Stimulated activated naive B cell treated with anti-CD40 and anti-IgM and Interleukin-4, amounts not matched to agents 10 μg/mL and 1 μg/mL and 100 μg/mL, for 72 hours (primary cell): ENCODE measurements around the gene BRI3.

ENCODE experiments used
- ATAC-seq, 2 donors: fragments of 150-1000 bp; cut with Tn5 transposase; replicated peaks; 2 replicates each; pipeline ENCODE4 v1.10.0; 2021; ENCODE audit warnings: moderate library complexity in 1 of 2
- DNase-seq: peaks from one replicate; pipeline ENCODE4 v3.0.0; 2021
- H3K27ac Mint-ChIP-seq: one replicate; pipeline ENCODE4 v1.8.0; 2022; ENCODE audit warnings: mild to moderate bottlenecking, mixed read lengths
- H3K27me3 Mint-ChIP-seq, 2 donors: one replicate each; pipeline ENCODE4 v1.8.0; 2022; ENCODE audit warnings: mixed read lengths in 2 of 2
- H3K36me3 Mint-ChIP-seq, 2 donors: one replicate each; pipeline ENCODE4 v1.8.0; 2022; ENCODE audit warnings: mixed read lengths in 2 of 2, mild to moderate bottlenecking in 1 of 2
- H3K4me1 Mint-ChIP-seq, 2 donors: one replicate each; pipeline ENCODE4 v1.8.0; 2022; ENCODE audit warnings: mixed read lengths in 2 of 2, mild to moderate bottlenecking in 1 of 2
- H3K4me3 Mint-ChIP-seq, 2 donors: one replicate each; pipeline ENCODE4 v1.8.0; 2022; ENCODE audit warnings: mild to moderate bottlenecking in 2 of 2, mixed read lengths in 2 of 2, moderate library complexity in 1 of 2
- H3K9me3 Mint-ChIP-seq, 2 donors: one replicate each; pipeline ENCODE4 v1.8.0; 2022; ENCODE audit warnings: mixed read lengths in 2 of 2, mild to moderate bottlenecking in 1 of 2

BRI3 gene

DNA sequence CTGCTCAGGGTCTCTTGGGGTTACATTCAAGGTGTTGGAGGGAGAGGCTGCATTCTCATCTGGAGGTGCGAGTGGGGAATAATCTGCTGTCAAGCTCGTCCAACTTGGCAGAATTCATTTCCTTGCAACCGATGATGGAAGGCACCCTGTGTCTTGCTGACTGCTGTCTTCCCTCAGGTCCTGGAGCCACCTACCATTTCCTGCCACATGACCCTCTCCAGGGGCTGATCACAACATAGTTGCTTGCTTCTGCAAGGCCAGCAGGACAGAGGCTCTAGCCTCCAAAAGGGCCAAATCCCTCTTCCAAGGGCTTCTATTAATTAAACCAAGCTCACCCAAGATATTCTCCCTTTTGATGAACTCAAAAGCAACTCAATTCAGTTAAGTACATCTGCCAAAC lies 14.2 kb upstream of the BRI3 start:
- ATAC-seq (no peak), DNase-seq (no peak)
- Mint-ChIP-seq H3K4me1 (peaks cover 2 to 5% of the 10 kb centered on the region in 2 donors), H3K9me3 (no peaks in the 10 kb centered on the region), H3K4me3 (no peak overlapping the region), H3K27ac (no peak overlapping the region), H3K36me3 (peaks cover 12 to 28% of the 10 kb centered on the region in 2 donors), H3K27me3 (no peaks in the 10 kb centered on the region)

DNA sequence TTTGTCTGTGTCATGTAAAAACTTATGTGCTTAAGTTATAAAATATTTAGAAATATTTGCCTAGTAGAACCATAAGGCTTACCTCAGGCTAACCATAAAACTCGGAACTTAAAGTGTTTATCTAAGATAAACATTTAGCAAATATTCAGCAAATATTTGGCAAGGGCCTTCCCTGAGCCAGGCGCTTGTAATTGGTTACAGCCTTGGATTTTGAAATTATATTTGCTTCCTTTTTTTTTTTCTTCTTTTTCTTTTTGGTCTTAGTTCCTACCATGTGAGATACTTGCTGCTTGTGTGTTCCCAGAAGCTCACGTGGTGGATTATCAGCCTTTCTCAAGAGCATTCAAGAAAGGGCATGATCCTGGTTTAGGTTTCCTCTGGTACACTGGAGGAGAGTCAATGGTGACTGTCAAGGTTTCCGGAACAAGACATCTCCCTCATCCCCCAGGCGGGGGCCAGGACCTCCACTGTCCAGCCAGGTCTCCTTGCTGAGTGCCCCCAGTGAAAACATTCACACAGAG lies 5.2 kb upstream of the BRI3 start:
- DNase-seq (no peak), ATAC-seq (no peak)
- H3K27ac Mint-ChIP-seq = no peak overlapping the region
- H3K4me3 Mint-ChIP-seq = no peak overlapping the region
- H3K27me3 Mint-ChIP-seq = no peaks in the 10 kb centered on the region
- no peaks in the 10 kb centered on the region for H3K9me3 Mint-ChIP-seq
- H3K4me1 Mint-ChIP-seq = peaks cover 3 to 5% of the 10 kb centered on the region in 2 donors
- H3K36me3 Mint-ChIP-seq = no peaks in the 10 kb centered on the region

DNA sequence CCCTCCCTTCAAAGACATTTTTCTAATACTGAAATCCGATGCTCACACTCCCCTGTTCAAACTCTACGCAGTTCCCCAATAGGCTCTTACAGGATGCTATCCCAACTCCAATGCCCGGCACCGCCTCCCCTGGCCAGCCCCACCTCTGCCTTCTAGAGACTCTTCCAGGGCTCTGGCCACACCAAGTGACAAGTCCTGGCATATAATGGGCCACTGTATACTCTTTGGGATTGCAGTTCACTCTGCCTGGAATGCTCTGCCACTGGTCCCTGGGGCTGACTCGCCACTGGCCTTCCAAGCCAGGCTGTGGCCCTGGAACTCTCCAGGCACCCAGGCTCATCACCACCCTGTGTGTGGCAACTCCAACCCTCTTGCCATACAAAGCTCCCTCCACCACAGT lies 3.1 kb upstream of the BRI3 start:
- Mint-ChIP-seq H3K4me1 (peaks cover 13 to 20% of the 10 kb centered on the region in 2 donors), H3K27me3 (no peaks in the 10 kb centered on the region), H3K27ac (no peak overlapping the region), H3K4me3 (no peak overlapping the region), H3K9me3 (no peaks in the 10 kb centered on the region), H3K36me3 (peaks cover 7 to 14% of the 10 kb centered on the region in 2 donors)
- DNase-seq = no peak
- no peak for ATAC-seq

DNA sequence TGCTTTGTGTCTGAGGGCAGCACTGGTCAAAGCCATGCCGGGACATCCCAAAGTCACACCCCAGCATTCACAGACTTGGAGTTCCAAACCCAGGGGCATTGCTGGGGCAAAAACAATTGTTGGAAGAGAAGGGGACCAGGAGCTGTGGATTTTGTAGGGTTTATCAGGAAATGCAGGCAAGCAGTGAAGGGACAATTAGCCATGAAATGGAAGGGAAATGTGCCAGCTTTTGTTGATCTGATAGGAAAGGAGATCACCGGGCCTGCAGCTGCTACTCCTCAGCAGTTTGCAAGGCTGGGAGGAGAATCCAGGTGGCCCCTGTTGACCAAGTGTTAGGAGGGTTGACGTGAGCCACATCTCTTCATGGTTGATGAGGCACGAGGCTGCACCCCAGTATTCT lies 2.5 kb upstream of the BRI3 start:
- DNase-seq (no peak), ATAC-seq (no peak)
- Mint-ChIP-seq H3K9me3 (no peaks in the 10 kb centered on the region), H3K4me1 (peaks cover 16 to 22% of the 10 kb centered on the region in 2 donors), H3K36me3 (peaks cover 7 to 17% of the 10 kb centered on the region in 2 donors), H3K4me3 (no peak overlapping the region), H3K27ac (no peak overlapping the region), H3K27me3 (no peaks in the 10 kb centered on the region)

DNA sequence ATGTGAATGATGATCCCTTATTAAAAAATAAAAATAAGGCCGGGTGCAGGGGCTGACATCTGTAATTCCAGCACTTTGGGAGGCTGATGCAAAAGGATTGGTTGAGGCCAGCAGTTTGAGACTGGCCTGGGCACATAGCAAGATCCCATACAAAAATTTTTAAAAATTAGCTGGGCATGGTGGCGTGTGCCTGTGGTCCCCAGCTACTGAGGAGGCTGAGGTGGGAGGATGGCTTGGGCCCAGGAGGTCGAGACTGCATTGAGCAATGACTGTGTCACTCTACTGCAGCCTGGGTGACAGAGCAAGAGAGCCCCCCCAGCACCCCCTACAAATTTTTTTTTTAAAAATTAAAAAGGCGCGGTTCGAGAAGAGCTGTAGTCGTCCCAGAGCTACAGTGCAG lies 1.2 kb upstream of the BRI3 start:
- ATAC-seq = no peak
- no peaks in the 10 kb centered on the region for H3K27me3 Mint-ChIP-seq
- H3K27ac Mint-ChIP-seq = no peak overlapping the region
- peaks cover 27 to 33% of the 10 kb centered on the region in 2 donors for H3K4me1 Mint-ChIP-seq
- DNase-seq = no peak
- H3K4me3 Mint-ChIP-seq = peak overlapping the region; percentile 84 to 87
- peaks cover 15 to 30% of the 10 kb centered on the region in 2 donors for H3K36me3 Mint-ChIP-seq
- H3K9me3 Mint-ChIP-seq = no peaks in the 10 kb centered on the region

DNA sequence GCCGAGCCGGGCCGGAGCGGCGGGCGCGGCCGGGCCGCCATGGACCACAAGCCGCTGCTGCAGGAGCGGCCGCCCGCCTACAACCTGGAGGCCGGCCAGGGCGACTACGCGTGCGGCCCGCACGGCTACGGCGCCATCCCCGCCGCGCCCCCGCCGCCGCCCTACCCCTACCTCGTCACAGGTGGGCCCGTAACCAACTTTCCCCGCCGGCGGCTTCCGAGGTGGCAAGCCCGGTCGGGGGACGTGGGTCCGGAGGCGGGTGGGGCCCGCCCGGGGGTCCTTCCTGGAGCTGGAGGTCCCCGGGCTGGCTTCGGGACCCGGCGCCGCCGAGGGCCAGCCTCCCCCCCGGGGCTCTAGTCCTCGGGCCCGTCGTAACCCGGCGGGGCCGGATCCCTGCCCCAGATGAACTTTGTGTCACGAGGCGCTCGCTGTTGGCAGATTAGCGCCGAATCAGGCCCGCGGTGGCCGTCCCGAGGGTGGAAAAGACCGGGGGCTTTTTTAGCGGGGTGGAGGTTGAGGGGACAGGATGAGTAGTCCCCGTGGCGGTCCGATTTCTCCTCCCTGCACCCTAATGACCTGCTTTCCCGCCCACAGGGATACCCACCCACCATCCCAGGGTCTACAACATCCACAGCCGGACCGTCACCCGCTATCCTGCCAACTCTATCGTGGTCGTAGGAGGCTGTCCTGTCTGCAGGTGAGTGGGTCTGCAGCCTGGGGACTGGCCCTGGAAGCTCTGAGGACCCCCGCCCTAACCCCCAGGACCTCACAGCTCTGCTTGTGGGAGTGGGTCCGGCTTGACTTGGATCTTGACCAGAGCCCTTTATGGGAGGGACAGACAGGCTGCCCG lies 496 bp downstream of the BRI3 start:
- H3K9me3 Mint-ChIP-seq = no peaks in the 10 kb centered on the region
- peaks cover 27 to 40% of the 10 kb centered on the region in 2 donors for H3K4me1 Mint-ChIP-seq
- peaks cover 19 to 33% of the 10 kb centered on the region in 2 donors for H3K36me3 Mint-ChIP-seq
- peak; percentile 53 to 58 for ATAC-seq
- peak overlapping the region; percentile 82 to 83 for H3K4me3 Mint-ChIP-seq
- H3K27ac Mint-ChIP-seq = peak overlapping the region; percentile 92
- H3K27me3 Mint-ChIP-seq = no peaks in the 10 kb centered on the region
- DNase-seq = peak; percentile 30

DNA sequence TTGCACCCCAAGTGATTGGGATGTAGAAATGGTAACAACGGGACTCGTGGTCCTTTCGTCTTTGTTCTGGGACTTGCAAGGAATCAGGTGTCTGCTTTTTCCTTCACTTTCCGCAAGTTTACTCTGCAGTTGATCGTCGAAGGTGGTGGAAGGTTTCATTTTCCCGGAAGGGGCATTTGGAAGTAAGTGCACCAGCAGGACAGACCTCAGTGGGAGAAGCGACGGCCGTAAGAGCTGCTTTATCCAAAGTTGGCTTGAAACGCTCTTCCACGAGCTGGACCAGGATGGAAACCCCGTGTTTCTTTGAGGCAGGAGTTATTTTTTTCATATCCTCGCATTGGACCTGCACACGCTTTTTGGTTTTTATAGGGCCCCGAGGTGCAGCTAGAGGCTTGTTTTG lies 1.2 kb downstream of the BRI3 start:
- Mint-ChIP-seq H3K4me1 (peaks cover 27 to 47% of the 10 kb centered on the region in 2 donors), H3K4me3 (peak overlapping the region; percentile 82 to 83), H3K27ac (peak overlapping the region; percentile 92), H3K36me3 (peaks cover 20 to 39% of the 10 kb centered on the region in 2 donors), H3K27me3 (no peaks in the 10 kb centered on the region), H3K9me3 (no peaks in the 10 kb centered on the region)
- ATAC-seq (no peak), DNase-seq (no peak)

DNA sequence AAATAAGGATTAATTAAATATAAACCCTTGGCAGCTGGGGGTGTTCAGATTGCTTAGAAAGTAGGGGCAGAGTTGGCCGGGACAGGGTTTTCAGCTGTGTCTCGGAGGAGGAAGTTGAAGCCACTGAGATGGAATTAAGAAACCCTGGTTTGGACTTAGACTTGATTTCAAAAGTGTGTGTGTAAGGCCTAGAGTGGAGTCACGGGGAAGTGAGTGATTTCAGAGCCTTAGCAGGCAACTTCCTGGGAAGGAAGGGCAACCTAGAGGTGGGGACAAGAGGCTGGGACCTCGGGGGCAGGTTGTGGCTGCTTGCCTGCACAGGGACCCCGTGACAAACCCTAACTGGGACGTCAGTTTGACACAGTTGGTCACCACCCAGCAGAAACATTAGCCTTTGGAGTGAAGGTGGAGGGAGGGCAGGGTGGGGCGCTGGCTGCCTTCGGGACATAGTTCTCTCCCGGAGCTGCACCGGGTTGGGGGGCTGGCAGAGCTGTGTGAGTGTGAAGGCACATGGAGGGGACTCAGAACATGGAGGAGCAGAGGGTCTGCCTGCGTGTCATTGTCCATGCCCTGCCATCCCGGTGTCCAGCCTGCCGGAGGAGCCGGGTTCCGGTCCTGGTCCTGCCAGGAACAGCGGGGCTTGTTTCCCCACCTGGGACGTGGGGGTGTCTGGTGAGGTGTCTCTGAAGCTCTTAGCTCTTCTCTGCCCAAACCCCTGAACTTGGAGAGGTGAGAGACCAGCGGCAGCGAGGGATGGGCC lies 1.8 kb downstream of the BRI3 start:
- no peak for DNase-seq
- Mint-ChIP-seq H3K27ac (peak overlapping the region; percentile 63), H3K27me3 (no peaks in the 10 kb centered on the region), H3K4me3 (peak overlapping the region; percentile 82 to 83), H3K4me1 (peaks cover 27 to 49% of the 10 kb centered on the region in 2 donors), H3K36me3 (peaks cover 20 to 39% of the 10 kb centered on the region in 2 donors), H3K9me3 (no peaks in the 10 kb centered on the region)
- no peak for ATAC-seq

DNA sequence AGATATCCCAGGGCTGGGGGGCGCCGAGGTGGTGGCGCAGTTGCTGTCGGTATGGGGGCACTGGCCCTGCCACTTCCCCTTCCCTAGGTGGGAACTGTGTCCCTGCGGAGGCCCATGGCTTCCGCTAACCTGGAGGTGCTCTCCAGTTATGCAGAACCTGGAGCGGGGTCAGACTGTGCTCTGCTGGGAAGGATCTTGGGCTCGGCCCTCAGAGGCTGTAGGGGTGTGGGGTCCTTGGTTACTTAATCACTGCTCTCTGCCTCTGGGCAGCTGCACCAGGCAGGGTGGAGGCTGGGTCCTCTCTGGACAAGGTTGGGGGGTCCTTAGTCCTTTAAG lies 2.4 kb downstream of the BRI3 start:
- Mint-ChIP-seq H3K4me3 (peak overlapping the region; percentile 68 to 82), H3K9me3 (no peaks in the 10 kb centered on the region), H3K36me3 (peaks cover 20 to 43% of the 10 kb centered on the region in 2 donors), H3K27me3 (no peaks in the 10 kb centered on the region), H3K27ac (no peak overlapping the region), H3K4me1 (peaks cover 27 to 55% of the 10 kb centered on the region in 2 donors)
- no peak for DNase-seq
- no peak for ATAC-seq

DNA sequence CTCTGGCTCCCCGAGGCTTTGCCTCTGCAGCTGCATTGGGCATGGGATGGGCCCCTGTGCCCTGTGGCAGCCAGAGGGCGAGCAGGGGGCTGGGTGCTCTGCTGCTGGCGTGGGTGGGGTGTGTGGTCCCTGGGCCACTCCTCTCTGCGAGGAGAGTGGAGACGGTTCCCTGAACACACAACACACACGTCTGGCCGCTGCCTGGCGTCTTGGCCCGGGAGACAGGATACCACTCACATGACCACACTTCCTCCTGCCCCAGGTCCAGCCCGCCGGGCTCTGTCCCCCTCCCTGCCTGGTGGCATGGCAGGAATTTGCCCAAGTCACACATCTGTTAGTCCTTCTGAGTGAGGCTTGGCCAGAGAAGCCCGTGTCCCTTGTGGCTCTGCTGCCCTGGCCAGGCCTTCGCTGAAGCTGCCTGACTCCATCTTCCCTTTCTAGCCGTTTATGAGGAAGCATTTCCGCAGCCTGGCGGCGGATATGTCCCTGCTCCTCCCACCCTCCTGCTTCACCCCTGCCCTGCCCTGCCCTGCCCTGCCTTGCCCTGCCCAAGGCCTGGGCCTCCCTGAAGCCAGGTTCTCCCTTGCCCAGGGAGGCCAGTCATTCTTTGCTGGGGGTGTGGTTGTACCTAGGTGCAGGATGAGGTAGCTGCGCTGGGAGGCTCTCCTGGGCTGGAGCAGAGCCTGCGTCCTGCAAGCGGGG lies 3.0 kb downstream of the BRI3 start:
- DNase-seq (no peak), ATAC-seq (no peak)
- Mint-ChIP-seq H3K4me3 (peak overlapping the region; percentile 68 to 82), H3K9me3 (no peaks in the 10 kb centered on the region), H3K4me1 (peaks cover 28 to 59% of the 10 kb centered on the region in 2 donors), H3K27me3 (no peaks in the 10 kb centered on the region), H3K36me3 (peaks cover 20 to 43% of the 10 kb centered on the region in 2 donors), H3K27ac (peak overlapping the region; percentile 67)

DNA sequence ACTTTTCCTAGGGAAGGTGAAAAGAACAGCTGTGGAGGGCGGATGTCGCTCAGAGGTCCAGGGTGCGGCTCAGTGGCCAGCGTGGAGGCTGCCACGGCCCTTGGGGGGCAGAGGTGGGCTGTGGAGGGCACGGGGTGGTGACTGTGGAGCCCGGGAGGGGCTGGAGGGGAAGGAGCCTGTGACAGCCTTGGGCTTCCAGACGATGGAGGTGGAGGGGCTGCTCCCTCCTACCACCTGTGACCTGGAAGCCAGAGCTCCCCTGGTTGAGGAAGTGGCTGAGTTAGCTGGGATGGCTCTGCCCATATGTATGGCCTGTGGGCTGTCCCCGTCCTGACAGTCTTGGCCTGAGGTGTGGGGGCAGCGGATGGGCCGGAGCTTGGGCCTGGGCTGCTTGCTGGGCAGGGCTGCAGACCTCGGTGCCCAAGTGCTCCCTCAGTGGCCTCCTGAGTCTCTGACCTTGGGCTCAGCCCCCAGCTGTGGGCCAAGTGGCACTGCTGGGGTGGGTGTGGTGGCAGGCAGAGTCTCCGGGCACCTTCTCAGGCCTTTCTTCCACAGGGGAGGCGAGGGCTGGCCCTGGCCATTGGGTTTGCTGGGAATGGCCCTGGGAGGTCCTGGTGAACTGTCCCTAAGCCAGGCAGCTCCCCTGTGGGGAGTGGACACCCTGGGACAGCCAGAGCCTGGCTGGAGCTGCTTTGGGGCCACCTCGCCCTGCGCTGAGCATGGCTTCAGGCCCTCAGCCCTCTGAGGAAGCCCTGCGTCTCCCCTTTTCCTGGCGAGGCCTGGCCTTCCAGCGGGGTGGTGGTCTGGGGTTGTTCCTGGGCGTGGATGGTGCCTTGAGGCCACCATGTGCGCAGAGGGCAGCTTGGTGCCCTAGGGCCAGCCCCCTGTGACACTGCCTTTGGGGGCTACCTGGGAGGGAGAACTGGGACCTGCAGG lies 3.9 kb downstream of the BRI3 start:
- no peak for ATAC-seq
- H3K4me1 Mint-ChIP-seq = peaks cover 29 to 61% of the 10 kb centered on the region in 2 donors
- peak overlapping the region; percentile 67 for H3K27ac Mint-ChIP-seq
- peak overlapping the region in 1 of 2 donors; percentile 82 for H3K4me3 Mint-ChIP-seq
- H3K27me3 Mint-ChIP-seq = no peaks in the 10 kb centered on the region
- DNase-seq = no peak
- H3K9me3 Mint-ChIP-seq = no peaks in the 10 kb centered on the region
- peaks cover 20 to 43% of the 10 kb centered on the region in 2 donors for H3K36me3 Mint-ChIP-seq

DNA sequence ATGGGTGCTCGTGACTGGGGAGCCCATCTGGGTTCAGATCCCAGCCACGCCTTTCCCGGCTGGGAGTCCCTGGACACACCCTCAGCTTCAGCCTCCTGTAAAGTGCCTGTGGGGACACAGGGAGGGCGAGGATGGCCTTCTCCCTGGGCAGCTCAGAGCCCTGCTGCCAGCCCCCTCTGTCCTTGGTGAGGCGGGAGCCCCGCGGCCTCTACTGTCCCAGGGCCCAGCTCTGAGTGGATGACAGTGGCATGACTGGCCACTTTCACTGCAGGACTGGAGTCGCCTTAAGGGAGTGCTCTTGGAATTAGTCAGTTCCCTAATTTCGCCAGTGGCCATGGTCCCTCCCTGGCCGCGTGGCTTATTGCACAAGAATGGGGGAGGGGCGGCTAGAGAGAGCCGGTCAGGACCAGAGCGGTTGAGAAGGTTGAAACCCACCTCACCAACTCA lies 4.6 kb downstream of the BRI3 start:
- ATAC-seq (no peak), DNase-seq (no peak)
- no peak overlapping the region for H3K27ac Mint-ChIP-seq
- no peaks in the 10 kb centered on the region for H3K27me3 Mint-ChIP-seq
- no peaks in the 10 kb centered on the region for H3K9me3 Mint-ChIP-seq
- no peak overlapping the region for H3K4me3 Mint-ChIP-seq
- H3K36me3 Mint-ChIP-seq = peaks cover 20 to 43% of the 10 kb centered on the region in 2 donors
- H3K4me1 Mint-ChIP-seq = peaks cover 29 to 61% of the 10 kb centered on the region in 2 donors

DNA sequence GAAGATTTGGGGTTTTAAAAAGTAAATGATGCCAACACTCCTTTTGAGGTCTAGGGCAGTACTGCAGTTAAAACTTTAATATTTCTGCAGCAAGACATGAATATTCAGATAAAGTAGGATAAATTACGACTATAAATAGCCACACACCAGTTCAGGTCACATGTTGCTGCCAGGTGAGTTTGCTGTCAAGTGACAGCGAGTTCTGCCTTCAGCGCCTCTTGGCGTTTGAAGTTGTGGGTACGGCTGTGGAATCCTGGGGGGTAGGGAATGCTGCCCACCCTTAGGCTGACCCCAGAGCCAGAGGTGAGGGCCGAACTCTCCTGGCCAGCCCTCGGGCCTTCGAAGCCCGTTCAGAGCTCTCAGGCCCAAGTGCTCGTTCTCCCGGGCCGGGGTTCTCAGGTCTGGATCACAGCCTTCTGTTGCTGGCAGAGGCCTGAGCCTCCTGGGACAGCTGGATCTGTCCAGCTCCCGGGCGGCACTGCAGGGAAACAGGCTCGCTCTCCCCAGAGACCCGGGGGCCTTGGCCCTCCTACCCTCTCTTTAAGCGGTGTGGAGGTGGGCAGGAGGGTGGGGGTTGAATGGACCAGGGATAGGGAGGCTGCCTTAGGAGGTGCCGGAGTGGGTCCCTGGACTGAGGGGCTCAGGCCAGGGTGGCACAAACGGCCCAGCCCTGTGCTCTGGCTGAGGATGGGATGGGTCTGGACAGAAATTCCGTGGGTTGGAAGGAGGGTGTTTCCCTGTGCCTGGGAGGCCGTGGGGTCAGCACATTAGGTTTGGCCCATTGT lies 5.4 kb downstream of the BRI3 start:
- no peak overlapping the region for H3K27ac Mint-ChIP-seq
- peaks cover 20 to 43% of the 10 kb centered on the region in 2 donors for H3K36me3 Mint-ChIP-seq
- ATAC-seq (no peak), DNase-seq (no peak)
- H3K4me3 Mint-ChIP-seq = no peak overlapping the region
- H3K9me3 Mint-ChIP-seq = no peaks in the 10 kb centered on the region
- H3K4me1 Mint-ChIP-seq = peaks cover 29 to 61% of the 10 kb centered on the region in 2 donors
- H3K27me3 Mint-ChIP-seq = no peaks in the 10 kb centered on the region
